HG03520 (cell line): Measurements from ENCODE around the gene KCNMA1.

Experiments
- ATAC-seq: cut with Tn5 transposase; IDR thresholded peaks from one replicate; pipeline ENCODE4 v1.9.1; 2021; ENCODE audit warnings: mild to moderate bottlenecking, moderate library complexity; ENCODE audit not compliant: unreplicated experiment

Gene KCNMA1

GRCh38 chr10:77383861-77384553 lies 253.6 kb downstream of the KCNMA1 start:
- no peak for ATAC-seq

GRCh38 chr10:77381750-77382149 lies 255.9 kb downstream of the KCNMA1 start:
- no peak for ATAC-seq

GRCh38 chr10:77380723-77381122 lies 256.9 kb downstream of the KCNMA1 start:
- ATAC-seq: no peak

- no peak for ATAC-seq
Observed at GRCh38 chr10:77380191-77380590, 257.4 kb downstream of the KCNMA1 start.

GRCh38 chr10:77378366-77379349 lies 258.9 kb downstream of the KCNMA1 start:
- no peak for ATAC-seq

- ATAC-seq: no peak
Observed at GRCh38 chr10:77377678-77378352, 259.8 kb downstream of the KCNMA1 start.

GRCh38 chr10:77377034-77377433 lies 260.6 kb downstream of the KCNMA1 start:
- no peak for ATAC-seq

- no peak for ATAC-seq
Observed at GRCh38 chr10:77374189-77374656, 263.4 kb downstream of the KCNMA1 start.

- ATAC-seq: no peak
Observed at GRCh38 chr10:77371848-77372799, 265.5 kb downstream of the KCNMA1 start.

- ATAC-seq: no peak
Observed at GRCh38 chr10:77371421-77371820, 266.2 kb downstream of the KCNMA1 start.

GRCh38 chr10:77368006-77368405 lies 269.6 kb downstream of the KCNMA1 start:
- ATAC-seq: no peak

- ATAC-seq: no peak
Observed at GRCh38 chr10:77363210-77363609, 274.4 kb downstream of the KCNMA1 start.

- no peak for ATAC-seq
Observed at GRCh38 chr10:77361831-77362230, 275.8 kb downstream of the KCNMA1 start.

GRCh38 chr10:77361426-77361825 lies 276.2 kb downstream of the KCNMA1 start:
- ATAC-seq: no peak

- no peak for ATAC-seq
Observed at GRCh38 chr10:77360835-77361234, 276.8 kb downstream of the KCNMA1 start.

- no peak for ATAC-seq
Observed at GRCh38 chr10:77359950-77360520, 277.6 kb downstream of the KCNMA1 start.

GRCh38 chr10:77359287-77359691 lies 278.3 kb downstream of the KCNMA1 start:
- no peak for ATAC-seq

- ATAC-seq: no peak
Observed at GRCh38 chr10:77358656-77359055, 279.0 kb downstream of the KCNMA1 start.

- no peak for ATAC-seq
Observed at GRCh38 chr10:77357611-77358310, 279.8 kb downstream of the KCNMA1 start.
